Activated naive CD4-positive, alpha-beta T cell treated with anti-CD3 and anti-CD28 coated beads, Interleukin-2, amount 50 U/mL, for 72 hours (primary cell): ENCODE measurements around the gene SNX7. TPM values are rescaled to one million over a fixed set of nuclear protein-coding genes. Genes with fewer than 3 reads are reported as not detected.

Source experiments
- ATAC-seq, 2 donors: fragments of 150-1000 bp; cut with Tn5 transposase; 2 replicates each; pipeline ENCODE4 v1.10.0; 2021; ENCODE audit warnings: mild to moderate bottlenecking in 2 of 2, moderate library complexity in 2 of 2
- DNase-seq, 2 donors: peaks; one replicate each; pipeline ENCODE4 v3.0.0; 2021 to 2022; ENCODE audit warnings: low spot score in 2 of 2
- H3K27ac Mint-ChIP-seq, 2 donors: one replicate each; pipeline ENCODE4 v1.8.0; 2022; ENCODE audit warnings: mild to moderate bottlenecking in 2 of 2, mixed read lengths in 2 of 2
- H3K36me3 Mint-ChIP-seq, 2 donors: one replicate each; pipeline ENCODE4 v1.8.0; 2022; ENCODE audit warnings: mixed read lengths in 2 of 2
- H3K9me3 Mint-ChIP-seq, 2 donors: one replicate each; pipeline ENCODE4 v1.8.0; 2022; ENCODE audit warnings: mixed read lengths in 2 of 2
- total RNA-seq, 2 donors: library from RNA; stranded (reverse); gene quantifications; one replicate each; pipeline ENCODE4 v1.2.3, GENCODE V29; 2022

SNX7 gene
- total RNA-seq, 2 donors from 2014 or later, result 0.84 to 1.1 TPM

DNA sequence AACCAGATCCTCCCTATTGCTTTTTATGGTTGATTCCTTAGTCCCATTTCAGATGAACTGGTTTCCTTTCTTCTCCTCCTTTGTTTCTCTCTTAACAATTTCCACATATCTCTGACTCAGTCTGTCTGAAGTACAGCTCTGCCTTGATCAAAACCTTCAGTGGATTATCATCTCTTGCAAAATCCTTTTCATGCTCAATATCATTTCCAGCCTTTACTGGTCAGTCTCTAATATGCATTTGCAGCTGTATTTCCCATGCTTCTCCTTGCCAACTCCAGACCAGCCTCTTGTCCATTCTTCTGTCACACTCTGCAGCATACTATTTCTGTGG is 72.2 kb downstream of the SNX7 start:
- no peaks in the 10 kb centered on the region for H3K36me3 Mint-ChIP-seq
- ATAC-seq (no peak), DNase-seq (no peak)
- H3K9me3 Mint-ChIP-seq, result no peaks in the 10 kb centered on the region
- H3K27ac Mint-ChIP-seq, result no peak overlapping the region

DNA sequence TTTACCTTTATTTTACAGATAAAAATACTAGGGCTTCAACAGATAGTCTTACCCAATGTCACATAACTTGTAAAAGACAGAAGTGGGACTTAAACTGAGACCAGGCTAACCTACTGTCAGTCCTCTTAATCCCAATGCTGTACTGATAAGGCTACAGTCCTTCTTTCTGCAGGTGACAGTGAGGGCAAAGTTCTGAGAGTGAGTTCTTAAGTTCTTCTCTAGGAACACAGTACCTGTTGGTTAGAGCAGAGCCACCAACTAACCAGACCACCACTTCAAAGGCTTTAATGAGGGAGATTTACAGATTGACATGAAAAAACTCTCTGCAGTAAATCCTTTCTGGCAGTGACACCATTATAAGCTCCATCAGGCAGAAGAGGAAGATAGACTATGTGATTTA is 74.2 kb downstream of the SNX7 start:
- no peaks in the 10 kb centered on the region for H3K36me3 Mint-ChIP-seq
- H3K9me3 Mint-ChIP-seq, result no peaks in the 10 kb centered on the region
- DNase-seq, result no peak
- ATAC-seq, result no peak
- H3K27ac Mint-ChIP-seq, result no peak overlapping the region

DNA sequence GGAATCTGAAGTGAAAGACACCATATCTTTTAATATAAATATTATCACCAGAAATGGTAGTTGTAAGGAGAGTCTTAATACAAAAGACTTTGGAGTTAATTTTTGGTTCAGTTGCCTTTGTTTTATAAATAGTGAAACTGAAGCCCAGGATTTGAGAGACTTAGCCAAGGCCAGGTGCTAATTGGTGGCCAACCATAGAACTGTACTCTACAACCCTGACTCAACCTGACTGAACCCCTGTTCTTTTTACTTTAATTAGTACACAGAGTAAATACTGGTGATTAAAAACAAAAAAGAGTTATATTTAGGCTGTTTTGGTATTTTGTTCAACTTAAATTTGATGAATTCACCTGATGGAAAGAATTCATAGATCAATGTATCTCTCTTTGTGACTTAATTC is 76.3 kb downstream of the SNX7 start:
- Mint-ChIP-seq H3K36me3 (no peaks in the 10 kb centered on the region), H3K9me3 (no peaks in the 10 kb centered on the region), H3K27ac (no peak overlapping the region)
- DNase-seq (no peak), ATAC-seq (no peak)

DNA sequence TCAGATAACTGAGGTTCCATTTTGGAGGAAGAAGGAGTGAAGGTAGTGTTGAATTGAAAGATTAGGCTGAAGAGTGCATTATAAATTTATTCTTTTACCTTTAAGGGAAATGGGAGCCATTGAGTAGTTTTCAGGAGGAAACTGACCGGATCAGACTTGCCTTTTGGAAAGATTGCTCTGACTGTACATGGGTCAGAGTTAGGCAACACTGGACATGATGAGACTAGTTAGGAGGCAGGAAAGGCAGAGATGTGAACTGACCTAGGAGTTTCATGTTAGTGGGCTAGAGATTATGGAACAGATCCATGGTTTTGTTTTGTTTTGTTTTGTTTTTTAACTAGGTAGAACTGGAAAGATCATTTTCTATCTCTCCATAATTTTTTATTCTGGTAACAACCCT is 78.2 kb downstream of the SNX7 start:
- Mint-ChIP-seq H3K36me3 (no peaks in the 10 kb centered on the region), H3K27ac (no peak overlapping the region), H3K9me3 (no peaks in the 10 kb centered on the region)
- DNase-seq, result no peak
- ATAC-seq, result no peak

DNA sequence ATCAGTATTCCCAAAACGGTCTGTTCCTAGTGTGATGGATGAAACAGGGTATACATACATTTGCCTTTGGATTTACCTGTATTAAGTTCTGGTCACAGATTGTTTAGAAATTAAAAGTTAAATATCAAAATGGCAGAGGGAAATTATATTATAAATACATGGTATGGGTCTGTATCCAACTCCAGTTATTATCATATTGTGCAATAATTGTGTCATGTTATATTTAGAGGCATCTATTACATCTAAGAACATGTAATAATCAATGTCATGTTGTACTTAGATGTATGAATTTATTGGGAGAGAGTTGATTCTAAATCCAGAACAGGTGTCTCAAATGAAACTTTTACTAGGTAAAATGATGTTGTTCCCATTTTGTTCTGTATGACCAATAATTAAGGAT is 79.6 kb downstream of the SNX7 start:
- H3K27ac Mint-ChIP-seq, result no peak overlapping the region
- H3K9me3 Mint-ChIP-seq, result no peaks in the 10 kb centered on the region
- ATAC-seq (no peak), DNase-seq (no peak)
- H3K36me3 Mint-ChIP-seq, result no peaks in the 10 kb centered on the region

DNA sequence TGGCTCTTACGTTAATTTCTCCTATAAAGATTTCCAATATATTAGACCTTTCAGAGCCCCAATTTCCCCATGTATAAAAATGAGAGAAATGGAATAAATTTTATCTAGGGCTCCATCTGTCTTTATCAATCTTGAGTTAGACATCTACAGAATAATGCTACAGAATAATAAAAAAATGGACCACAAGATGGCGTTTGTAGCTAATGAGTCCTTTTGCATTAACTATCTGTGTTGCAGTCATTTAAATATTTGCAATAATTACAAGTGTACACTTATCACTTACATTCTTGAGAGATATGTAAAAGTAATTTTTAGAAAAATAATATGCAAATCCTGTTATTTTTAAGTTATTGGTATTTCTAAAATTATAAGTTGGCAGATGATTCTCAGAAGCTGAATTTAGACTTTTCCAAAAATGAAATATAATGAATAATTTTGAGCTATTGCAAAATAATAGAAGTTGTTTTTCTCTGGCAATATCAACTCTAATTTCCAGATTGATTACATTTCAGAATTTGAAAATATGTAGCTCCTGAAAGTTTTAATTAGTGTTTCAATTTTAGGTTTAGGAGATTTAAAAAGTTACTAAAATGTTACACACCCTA is 87.7 kb downstream of the SNX7 start:
- Mint-ChIP-seq H3K36me3 (no peaks in the 10 kb centered on the region), H3K9me3 (no peaks in the 10 kb centered on the region), H3K27ac (no peak overlapping the region)
- ATAC-seq (no peak), DNase-seq (no peak)

DNA sequence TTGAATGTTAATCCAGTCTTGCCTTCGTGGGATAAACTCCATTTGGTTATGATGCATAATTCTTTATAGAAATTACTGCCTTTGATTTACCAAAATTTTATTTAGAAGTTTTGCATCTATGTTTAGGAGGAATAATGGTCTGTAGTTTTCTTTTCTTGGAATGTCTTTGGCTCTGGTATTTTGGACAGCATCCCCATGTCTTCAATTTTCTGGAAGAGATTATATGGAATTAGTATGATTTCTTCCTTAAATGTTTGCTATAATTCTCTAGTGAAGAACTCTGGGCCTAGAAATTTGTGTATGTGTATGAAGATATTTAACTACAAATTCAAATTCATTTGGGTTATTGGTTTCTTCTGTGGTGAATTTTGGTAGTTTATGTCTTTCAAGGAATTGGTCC is 92.7 kb downstream of the SNX7 start:
- ATAC-seq (no peak), DNase-seq (no peak)
- Mint-ChIP-seq H3K27ac (no peak overlapping the region), H3K9me3 (no peaks in the 10 kb centered on the region), H3K36me3 (no peaks in the 10 kb centered on the region)

DNA sequence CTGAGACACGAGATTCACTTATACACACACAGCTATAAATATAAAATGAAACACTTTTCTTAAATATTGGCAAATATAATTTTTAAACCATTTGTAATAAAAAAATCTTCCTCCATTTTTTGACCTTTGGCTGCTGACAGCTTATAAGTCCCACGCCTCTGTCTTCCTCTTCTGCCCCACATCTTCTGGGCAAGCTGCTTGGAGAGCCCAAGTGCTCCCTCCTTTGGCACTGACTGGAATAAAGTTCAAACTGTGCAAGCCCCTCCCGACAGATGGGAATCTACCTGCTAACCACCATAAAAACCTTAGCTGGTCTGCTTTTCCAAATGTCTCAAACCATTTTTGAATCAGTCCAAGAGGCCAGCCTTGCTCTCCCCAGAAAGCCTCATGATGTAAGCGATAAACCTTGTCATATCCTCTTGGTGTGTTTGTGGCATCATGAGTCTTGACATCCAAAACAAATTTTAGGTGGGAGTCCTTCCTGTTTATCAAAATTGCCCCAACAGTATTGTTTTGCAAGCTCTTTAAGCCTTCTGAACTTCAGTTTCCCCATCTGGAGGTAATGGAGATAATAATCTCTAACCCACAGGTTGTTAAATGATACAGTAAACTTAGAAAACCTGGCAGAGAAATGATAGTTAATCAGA is 99.8 kb downstream of the SNX7 start:
- no peaks in the 10 kb centered on the region for H3K9me3 Mint-ChIP-seq
- ATAC-seq, result no peak
- no peak overlapping the region for H3K27ac Mint-ChIP-seq
- DNase-seq, result no peak
- no peaks in the 10 kb centered on the region for H3K36me3 Mint-ChIP-seq

DNA sequence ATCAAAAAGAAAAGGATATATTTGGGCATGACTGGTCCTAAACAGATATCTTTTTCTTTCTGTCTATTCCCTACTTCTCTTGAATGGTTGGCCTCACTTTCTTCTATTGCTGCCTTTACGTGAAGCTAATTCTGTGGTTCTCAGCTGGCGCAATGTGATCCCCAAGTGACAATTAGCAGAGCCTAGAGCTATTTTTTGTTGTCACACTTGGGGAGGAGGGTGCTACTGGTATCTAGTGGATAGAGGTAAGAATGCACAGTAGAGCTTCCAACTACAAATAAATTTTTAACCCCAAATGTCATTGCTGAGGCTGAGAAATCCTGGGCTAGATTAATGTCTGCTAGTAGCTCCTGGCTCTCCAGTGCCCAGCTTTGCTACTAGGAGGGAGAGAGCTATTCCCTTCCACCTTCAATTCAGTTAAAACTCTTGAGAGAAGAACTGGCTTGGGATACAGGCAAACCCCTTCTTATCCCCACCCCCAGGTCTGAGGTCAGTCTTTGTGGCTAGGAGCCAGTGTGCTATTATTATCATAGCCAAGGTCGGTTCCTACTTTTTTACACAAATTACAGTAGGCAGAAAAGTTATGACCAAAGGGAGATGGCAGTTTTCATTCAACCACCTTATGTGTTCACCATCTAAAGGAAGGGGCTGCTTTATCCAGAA is 102.1 kb downstream of the SNX7 start:
- DNase-seq (no peak), ATAC-seq (no peak)
- H3K9me3 Mint-ChIP-seq, result no peaks in the 10 kb centered on the region
- no peak overlapping the region for H3K27ac Mint-ChIP-seq
- no peaks in the 10 kb centered on the region for H3K36me3 Mint-ChIP-seq

DNA sequence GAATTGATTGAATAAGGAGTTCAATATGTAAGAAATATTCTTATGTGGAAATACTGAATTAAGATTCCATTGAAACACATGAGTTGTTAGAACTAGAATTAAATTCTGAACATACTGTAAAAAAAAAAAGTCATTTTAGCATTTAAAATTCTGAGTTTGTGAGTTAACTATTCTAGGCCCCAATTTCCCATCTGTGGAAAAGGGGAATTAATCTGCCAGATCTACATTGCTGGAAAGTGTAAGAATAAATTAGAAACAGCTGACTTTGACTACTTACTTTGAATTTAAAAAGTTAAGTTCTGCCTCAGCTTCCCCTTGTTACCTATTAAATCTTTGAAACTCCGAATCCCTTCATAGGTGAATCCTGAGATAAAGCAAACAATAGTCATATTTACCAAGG is 103.0 kb downstream of the SNX7 start:
- no peaks in the 10 kb centered on the region for H3K36me3 Mint-ChIP-seq
- DNase-seq (no peak), ATAC-seq (no peak)
- H3K27ac Mint-ChIP-seq, result no peak overlapping the region
- no peaks in the 10 kb centered on the region for H3K9me3 Mint-ChIP-seq

DNA sequence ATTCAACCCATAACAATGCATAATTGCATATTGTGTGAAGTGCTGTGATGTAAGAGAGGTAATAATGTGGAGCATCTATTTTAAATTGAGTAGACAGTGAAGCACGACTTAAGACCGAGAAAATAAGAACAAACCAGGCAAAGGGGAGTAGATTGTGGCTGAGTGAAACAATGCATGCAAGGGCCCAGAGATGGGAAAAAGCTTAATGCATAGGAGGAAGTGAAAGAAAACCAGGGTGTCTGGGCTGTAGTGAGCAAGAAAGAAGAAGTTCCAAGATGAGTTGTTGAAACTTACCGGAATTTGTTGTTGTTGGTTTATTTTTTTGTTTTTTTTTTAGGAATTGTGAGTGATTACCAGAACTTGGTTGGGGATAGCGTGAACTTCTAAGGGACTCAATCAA is 104.7 kb downstream of the SNX7 start:
- Mint-ChIP-seq H3K27ac (no peak overlapping the region), H3K9me3 (no peaks in the 10 kb centered on the region), H3K36me3 (no peaks in the 10 kb centered on the region)
- ATAC-seq, result no peak
- DNase-seq, result no peak

DNA sequence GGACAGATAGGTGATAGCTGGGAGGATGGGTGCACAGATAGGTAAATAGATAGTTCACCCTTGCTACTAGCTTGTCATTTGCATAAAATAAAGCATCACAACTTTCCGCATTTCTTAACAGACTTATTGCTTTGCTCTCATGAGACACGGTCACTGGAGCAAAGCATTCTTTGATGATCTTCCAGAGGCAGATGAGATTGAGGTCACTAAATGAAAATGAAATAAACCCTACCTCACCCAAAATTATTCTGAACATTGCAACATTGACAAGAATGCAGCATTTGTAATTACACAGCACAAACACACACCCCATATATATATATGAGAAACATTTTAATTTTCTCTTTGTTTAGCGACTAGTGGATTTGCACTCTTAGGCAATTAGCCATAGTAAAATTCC is 107.6 kb downstream of the SNX7 start:
- H3K27ac Mint-ChIP-seq, result no peak overlapping the region
- no peak for ATAC-seq
- H3K36me3 Mint-ChIP-seq, result no peaks in the 10 kb centered on the region
- H3K9me3 Mint-ChIP-seq, result no peaks in the 10 kb centered on the region
- no peak for DNase-seq

DNA sequence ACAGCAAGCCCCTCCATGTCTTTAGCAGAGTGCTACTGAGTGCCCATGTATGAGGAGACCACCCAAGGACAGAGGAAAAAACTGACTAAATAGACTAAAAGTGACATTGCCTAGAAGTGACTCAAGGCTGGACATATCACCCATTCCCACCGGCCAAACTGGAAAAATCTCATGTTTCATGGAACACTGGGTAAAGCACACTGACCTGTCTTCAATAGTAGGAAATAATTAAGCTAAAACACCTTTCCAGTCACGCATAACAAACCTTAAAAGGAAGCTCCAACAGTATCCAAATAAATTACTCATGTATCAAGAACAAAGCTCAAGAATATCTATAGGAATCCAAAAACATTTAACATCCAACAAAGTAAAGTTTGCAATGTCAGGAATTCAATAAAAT is 120.4 kb downstream of the SNX7 start:
- H3K9me3 Mint-ChIP-seq, result peaks cover 14 to 17% of the 10 kb centered on the region in 2 donors
- ATAC-seq, result no peak
- DNase-seq, result no peak
- H3K36me3 Mint-ChIP-seq, result peaks cover 16 to 22% of the 10 kb centered on the region in 2 donors
- H3K27ac Mint-ChIP-seq, result no peak overlapping the region

DNA sequence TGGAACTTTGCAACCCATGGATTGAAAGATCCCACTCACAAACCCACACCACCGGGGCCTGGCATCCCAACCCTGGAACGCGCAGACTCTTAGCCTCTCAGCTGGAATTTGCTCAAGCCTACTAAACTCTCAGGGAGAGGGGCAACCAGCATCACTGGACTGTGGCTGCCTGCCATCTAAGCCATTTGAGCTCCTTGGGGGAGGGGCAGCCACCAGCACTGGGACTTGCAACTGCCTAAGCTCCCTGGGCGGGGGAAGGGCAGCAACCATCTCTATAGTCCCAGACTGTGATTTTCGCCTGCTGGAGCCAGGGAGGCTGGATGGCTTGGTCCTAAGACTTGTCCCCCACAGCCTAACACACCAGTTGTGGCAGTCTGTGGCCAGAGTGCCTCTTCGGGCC is 122.3 kb downstream of the SNX7 start:
- Mint-ChIP-seq H3K9me3 (peaks cover 18 to 19% of the 10 kb centered on the region in 2 donors), H3K36me3 (peaks cover 19 to 25% of the 10 kb centered on the region in 2 donors), H3K27ac (no peak overlapping the region)
- DNase-seq (no peak), ATAC-seq (no peak)

DNA sequence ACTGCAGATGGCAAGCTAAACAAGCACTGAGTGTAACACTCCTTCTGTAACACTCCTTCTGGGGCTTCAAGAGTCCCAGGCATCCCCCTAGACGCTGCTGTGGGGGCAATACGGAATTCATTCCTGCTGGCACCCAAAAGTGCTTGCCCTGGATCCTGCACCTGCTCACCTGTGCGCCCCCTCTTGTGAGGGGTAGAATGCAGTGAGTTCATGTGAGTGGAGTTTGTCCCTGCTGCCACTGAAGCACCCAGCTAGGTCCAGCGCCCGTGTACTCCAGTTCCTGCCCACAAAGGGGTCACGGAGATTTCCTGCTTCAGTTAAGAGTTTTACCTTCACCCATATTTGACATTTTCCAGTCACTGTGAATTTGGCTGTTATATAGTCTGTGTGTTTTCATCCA is 130.0 kb downstream of the SNX7 start:
- H3K27ac Mint-ChIP-seq, result no peak overlapping the region
- H3K9me3 Mint-ChIP-seq, result peaks cover 6% of the 10 kb centered on the region in 2 donors
- H3K36me3 Mint-ChIP-seq, result peaks cover 6% of the 10 kb centered on the region in 2 donors
- ATAC-seq, result no peak
- DNase-seq, result no peak

DNA sequence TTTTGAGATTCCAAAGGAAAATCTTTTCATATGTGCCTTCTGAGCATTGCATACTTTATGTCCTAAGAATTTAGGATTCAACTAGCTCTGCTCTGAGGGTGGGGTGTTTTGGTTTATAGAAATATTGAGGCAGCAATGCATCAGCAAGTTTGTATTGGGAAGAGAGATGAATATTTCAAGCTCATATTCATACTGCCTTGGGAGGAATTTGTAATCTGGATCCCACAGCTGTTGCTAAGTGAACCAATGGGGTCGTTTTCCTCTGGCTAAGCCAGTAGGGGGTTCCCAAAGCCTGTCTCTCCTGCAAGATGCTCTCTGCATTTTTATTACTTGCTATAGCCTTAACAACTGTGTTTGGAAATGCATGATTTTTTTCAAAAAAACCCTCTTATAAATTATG is 130.6 kb downstream of the SNX7 start:
- no peak for ATAC-seq
- H3K27ac Mint-ChIP-seq, result no peak overlapping the region
- peaks cover under 1% of the 10 kb centered on the region in 2 donors for H3K36me3 Mint-ChIP-seq
- H3K9me3 Mint-ChIP-seq, result peaks cover 0 to 5% of the 10 kb centered on the region in 2 donors
- DNase-seq, result no peak

DNA sequence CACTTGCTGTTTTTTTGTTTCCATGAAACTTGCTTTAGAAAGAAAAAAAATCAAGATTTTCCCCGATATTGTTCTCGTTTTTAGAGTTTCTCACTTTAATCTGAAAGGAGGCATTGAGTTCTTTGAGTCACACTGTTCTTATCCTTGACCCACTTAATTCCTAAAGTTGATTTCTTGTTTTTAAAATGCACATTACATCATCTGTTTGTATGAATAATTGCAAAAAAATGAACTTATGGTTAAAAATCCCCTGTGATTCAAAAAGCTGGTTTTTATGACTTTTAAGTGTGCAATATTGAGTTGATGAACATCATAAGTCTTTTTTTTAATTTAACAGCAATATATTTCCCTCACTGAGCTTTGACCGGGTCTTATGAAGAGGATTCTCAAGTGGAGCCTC is 131.6 kb downstream of the SNX7 start:
- ATAC-seq (no peak), DNase-seq (no peak)
- Mint-ChIP-seq H3K9me3 (peaks cover 0 to 4% of the 10 kb centered on the region in 2 donors), H3K36me3 (no peaks in the 10 kb centered on the region), H3K27ac (no peak overlapping the region)
